22Rv1 (cell line): ENCODE measurements around the gene NDNF.

ENCODE experiments used
- CTCF ChIP-seq: fragments of 450-650 bp; IDR thresholded peaks from 2 replicates; pipeline ENCODE4 v1.5.1; 2017; ENCODE audit warnings: mild to moderate bottlenecking
- ZFX ChIP-seq: fragments of 450-650 bp; IDR thresholded peaks from 2 replicates; pipeline ENCODE4 v1.6.1; 2017; ENCODE audit warnings: antibody characterized with exemption, borderline replicate concordance

- TF ChIP-seq CTCF (no peak), ZFX (no peak)
Measured at GRCh38 chr4:120995266-120996010, 76.9 kb downstream of the NDNF start.
